ENCODE results near the gene COL18A1.

Gene COL18A1

GRCh38 chr21:45470773-45471524 is 66.0 kb downstream of the COL18A1 start:
- no peak for DNase-seq

GRCh38 chr21:45471525-45472221 is 66.7 kb downstream of the COL18A1 start:
- no peak for DNase-seq

GRCh38 chr21:45472445-45473365 is 67.7 kb downstream of the COL18A1 start:
- no peak for DNase-seq

GRCh38 chr21:45473496-45474322 is 68.7 kb downstream of the COL18A1 start:
- no peak for DNase-seq

- no peak for DNase-seq
These were observed 69.5 kb downstream of the COL18A1 start for GRCh38 chr21:45474323-45474950.

GRCh38 chr21:45475004-45475685 is 70.2 kb downstream of the COL18A1 start:
- no peak for DNase-seq

- no peak for DNase-seq
These were observed 71.0 kb downstream of the COL18A1 start for GRCh38 chr21:45475797-45476570.

GRCh38 chr21:45476582-45476981 is 71.6 kb downstream of the COL18A1 start:
- no peak for DNase-seq

GRCh38 chr21:45477176-45478114 is 72.5 kb downstream of the COL18A1 start:
- DNase-seq: no peak

- peak; percentile 69 for DNase-seq
These were observed 73.3 kb downstream of the COL18A1 start for GRCh38 chr21:45478115-45478801.

GRCh38 chr21:45478816-45479669 is 74.1 kb downstream of the COL18A1 start:
- DNase-seq: no peak

- no peak for DNase-seq
These were observed 75.0 kb downstream of the COL18A1 start for GRCh38 chr21:45479691-45480675.

- DNase-seq: no peak
These were observed 75.9 kb downstream of the COL18A1 start for GRCh38 chr21:45480701-45481500.

- DNase-seq: no peak
These were observed 76.6 kb downstream of the COL18A1 start for GRCh38 chr21:45481566-45481965.
